H1 (cell line): ENCODE measurements around the gene TPPP3. TPM values are rescaled to one million over a fixed set of nuclear protein-coding genes. Genes with fewer than 3 reads are reported as not detected.

ENCODE experiments used
- CTBP2 ChIP-seq: IDR thresholded peaks from 2 replicates; pipeline ENCODE4 v1.7.0; 2011; ENCODE audit warnings: borderline replicate concordance, mild to moderate bottlenecking, moderate library complexity, mixed read lengths, low read length; ENCODE audit not compliant: insufficient read depth, insufficient read length
- RAD21 ChIP-seq, 2 experiments: IDR thresholded peaks in 1 of 2; conservative IDR thresholded peaks in 1 of 2; 2 replicates each; pipeline ENCODE4 v1.6.1; 2011; ENCODE audit warnings: low read depth in 2 of 2, low read length in 2 of 2, improper control_type of control experiment in 1 of 2, inconsistent platforms in 1 of 2, mild to moderate bottlenecking in 1 of 2, moderate library complexity in 1 of 2
- polyA plus RNA-seq, 7 experiments: library from polyadenylated mRNA; depleted of rRNA in 3 of 7; stranded (reverse) in 5 of 7; unstranded in 2 of 7; fragments of >200 nt in 5 of 7; fragments of 200-250 nt in 2 of 7; gene quantifications; 1 replicate in 5 of 7; 2 replicates in 1 of 7; 4 replicates in 1 of 7; pipeline versions ENCODE4 v1.2.1 to v1.2.3, GENCODE V29; 2011 to 2013; ENCODE audit warnings: missing spikeins in 2 of 7, mixed read lengths in 2 of 7
- total RNA-seq: library from RNA; stranded (reverse); fragmentation: NEBNext Ultra II Directional; extraction: Animal tissue kit (Norgen Biotek cat#: 25700); gene quantifications from 2 replicates; pipeline ENCODE4 v1.2.1, GENCODE V29; 2021

The TPPP3 gene
- total and polyA plus RNA-seq, 2 of the 8 experiments (the other 6 are each of a cell fraction or from before 2014, with no cell fraction given) = 0.77 to 1.0 TPM

- TF ChIP-seq CTBP2 = no peak
- no peak for TF ChIP-seq RAD21 (IDR thresholded peaks at IDR 0.05 in 1 of 2, conservative IDR thresholded peaks at IDR 0.05 in 1 of 2; ENCODE audit: low read depth in 2 of 2, low read length in 2 of 2)
Observed at GRCh38 chr16:67437513-67437912, 44.2 kb upstream of the TPPP3 start (continued).
